Panc1 (cell line): ENCODE measurements around the gene DGKG.

ENCODE experiments used
- POLR2AphosphoS5 ChIP-seq: IDR thresholded peaks from 2 replicates; pipeline ENCODE4 v1.6.1; 2012; ENCODE audit warnings: mild to moderate bottlenecking, low read depth, low read length, moderate library complexity
- SIN3A ChIP-seq: IDR thresholded peaks from 2 replicates; pipeline ENCODE4 v1.6.1; 2012; ENCODE audit warnings: low read depth, mild to moderate bottlenecking, low read length, moderate library complexity, borderline replicate concordance; ENCODE audit not compliant: insufficient read depth
- TF ChIP-seq, protein P1 (sequence below): fragments of 450-650 bp; IDR thresholded peaks from 2 replicates; pipeline ENCODE4 v1.5.1; 2017; ENCODE audit warnings: mild to moderate bottlenecking
- TF ChIP-seq, protein P2 (sequence below), 2 experiments: IDR thresholded peaks; 2 replicates each; pipeline ENCODE4 v1.6.1; 2011 to 2012; ENCODE audit warnings: low read depth in 2 of 2, control low read depth in 1 of 2, low read length in 1 of 2, mild to moderate bottlenecking in 1 of 2, moderate library complexity in 1 of 2; ENCODE audit not compliant: insufficient read depth in 1 of 2

DNA sequence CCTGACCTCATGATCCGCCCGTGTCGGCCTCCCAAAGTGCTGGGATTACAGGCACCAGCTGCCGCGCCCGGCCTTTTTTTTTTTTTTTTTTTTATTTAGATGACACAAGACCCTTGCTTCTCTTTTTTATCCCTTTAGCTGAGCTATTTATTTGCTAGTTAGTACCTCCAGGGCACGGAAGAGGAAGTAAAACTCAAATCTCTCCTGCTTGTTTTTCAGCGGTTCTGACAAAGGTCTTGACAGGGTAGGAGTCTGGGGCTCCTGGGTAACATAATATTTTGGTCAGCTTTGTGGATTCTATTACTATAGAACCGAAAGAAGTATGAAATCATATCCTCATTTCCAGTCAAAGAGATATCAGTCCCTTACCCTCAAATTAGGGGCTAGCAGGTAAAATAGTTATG lies 209.1 kb downstream of the DGKG start:
- TF ChIP-seq, protein P1, sequence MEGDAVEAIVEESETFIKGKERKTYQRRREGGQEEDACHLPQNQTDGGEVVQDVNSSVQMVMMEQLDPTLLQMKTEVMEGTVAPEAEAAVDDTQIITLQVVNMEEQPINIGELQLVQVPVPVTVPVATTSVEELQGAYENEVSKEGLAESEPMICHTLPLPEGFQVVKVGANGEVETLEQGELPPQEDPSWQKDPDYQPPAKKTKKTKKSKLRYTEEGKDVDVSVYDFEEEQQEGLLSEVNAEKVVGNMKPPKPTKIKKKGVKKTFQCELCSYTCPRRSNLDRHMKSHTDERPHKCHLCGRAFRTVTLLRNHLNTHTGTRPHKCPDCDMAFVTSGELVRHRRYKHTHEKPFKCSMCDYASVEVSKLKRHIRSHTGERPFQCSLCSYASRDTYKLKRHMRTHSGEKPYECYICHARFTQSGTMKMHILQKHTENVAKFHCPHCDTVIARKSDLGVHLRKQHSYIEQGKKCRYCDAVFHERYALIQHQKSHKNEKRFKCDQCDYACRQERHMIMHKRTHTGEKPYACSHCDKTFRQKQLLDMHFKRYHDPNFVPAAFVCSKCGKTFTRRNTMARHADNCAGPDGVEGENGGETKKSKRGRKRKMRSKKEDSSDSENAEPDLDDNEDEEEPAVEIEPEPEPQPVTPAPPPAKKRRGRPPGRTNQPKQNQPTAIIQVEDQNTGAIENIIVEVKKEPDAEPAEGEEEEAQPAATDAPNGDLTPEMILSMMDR = no peak
- TF ChIP-seq POLR2AphosphoS5 (no peak), SIN3A (no peak)
- TF ChIP-seq, protein P2, sequence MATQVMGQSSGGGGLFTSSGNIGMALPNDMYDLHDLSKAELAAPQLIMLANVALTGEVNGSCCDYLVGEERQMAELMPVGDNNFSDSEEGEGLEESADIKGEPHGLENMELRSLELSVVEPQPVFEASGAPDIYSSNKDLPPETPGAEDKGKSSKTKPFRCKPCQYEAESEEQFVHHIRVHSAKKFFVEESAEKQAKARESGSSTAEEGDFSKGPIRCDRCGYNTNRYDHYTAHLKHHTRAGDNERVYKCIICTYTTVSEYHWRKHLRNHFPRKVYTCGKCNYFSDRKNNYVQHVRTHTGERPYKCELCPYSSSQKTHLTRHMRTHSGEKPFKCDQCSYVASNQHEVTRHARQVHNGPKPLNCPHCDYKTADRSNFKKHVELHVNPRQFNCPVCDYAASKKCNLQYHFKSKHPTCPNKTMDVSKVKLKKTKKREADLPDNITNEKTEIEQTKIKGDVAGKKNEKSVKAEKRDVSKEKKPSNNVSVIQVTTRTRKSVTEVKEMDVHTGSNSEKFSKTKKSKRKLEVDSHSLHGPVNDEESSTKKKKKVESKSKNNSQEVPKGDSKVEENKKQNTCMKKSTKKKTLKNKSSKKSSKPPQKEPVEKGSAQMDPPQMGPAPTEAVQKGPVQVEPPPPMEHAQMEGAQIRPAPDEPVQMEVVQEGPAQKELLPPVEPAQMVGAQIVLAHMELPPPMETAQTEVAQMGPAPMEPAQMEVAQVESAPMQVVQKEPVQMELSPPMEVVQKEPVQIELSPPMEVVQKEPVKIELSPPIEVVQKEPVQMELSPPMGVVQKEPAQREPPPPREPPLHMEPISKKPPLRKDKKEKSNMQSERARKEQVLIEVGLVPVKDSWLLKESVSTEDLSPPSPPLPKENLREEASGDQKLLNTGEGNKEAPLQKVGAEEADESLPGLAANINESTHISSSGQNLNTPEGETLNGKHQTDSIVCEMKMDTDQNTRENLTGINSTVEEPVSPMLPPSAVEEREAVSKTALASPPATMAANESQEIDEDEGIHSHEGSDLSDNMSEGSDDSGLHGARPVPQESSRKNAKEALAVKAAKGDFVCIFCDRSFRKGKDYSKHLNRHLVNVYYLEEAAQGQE (IDR thresholded peaks at IDR 0.05; ENCODE audit: insufficient read depth in 1 of 2, low read depth in 2 of 2, low read length in 1 of 2) = no peak
